LNCaP clone FGC (cell line): ENCODE results near the gene SSH2.
A peak's percentile ranks its signal among the peaks of the same experiment; 100 is the strongest.

Experiments
- DNase-seq: peaks from one replicate; pipeline ENCODE4 v3.0.0-alpha.2; 2011; ENCODE audit warnings: low read depth
- H3K4me3 ChIP-seq: 2 replicates; pipeline ENCODE4 v1.5.1; 2011; ENCODE audit warnings: mild to moderate bottlenecking, low read depth, low read length, control low read depth
- TF ChIP-seq, protein P1 (sequence below): IDR thresholded peaks from 2 replicates; pipeline ENCODE4 v1.5.1; 2012; ENCODE audit warnings: mild to moderate bottlenecking; ENCODE audit not compliant: control insufficient read depth, insufficient read depth; ENCODE audit errors: extremely low read depth

The SSH2 gene

DNA sequence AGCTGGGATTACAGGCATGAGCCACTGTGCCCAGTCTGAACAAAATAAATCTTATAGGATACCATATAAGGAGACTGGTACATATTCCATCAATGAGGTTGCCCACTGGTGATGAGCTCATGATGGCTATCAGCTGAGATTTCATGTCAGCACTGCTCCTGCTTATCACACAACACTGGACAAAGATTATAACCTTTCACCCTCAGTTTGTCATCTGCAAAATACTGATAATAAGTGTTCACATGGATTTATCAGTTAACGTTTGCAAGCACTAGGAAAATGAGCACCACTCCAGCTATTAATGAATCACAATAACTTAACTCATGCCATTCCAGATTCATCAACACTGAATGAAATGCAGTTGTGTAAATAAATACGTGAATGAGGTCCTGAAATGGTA, 83.7 kb downstream of the SSH2 start:
- TF ChIP-seq, protein P1, sequence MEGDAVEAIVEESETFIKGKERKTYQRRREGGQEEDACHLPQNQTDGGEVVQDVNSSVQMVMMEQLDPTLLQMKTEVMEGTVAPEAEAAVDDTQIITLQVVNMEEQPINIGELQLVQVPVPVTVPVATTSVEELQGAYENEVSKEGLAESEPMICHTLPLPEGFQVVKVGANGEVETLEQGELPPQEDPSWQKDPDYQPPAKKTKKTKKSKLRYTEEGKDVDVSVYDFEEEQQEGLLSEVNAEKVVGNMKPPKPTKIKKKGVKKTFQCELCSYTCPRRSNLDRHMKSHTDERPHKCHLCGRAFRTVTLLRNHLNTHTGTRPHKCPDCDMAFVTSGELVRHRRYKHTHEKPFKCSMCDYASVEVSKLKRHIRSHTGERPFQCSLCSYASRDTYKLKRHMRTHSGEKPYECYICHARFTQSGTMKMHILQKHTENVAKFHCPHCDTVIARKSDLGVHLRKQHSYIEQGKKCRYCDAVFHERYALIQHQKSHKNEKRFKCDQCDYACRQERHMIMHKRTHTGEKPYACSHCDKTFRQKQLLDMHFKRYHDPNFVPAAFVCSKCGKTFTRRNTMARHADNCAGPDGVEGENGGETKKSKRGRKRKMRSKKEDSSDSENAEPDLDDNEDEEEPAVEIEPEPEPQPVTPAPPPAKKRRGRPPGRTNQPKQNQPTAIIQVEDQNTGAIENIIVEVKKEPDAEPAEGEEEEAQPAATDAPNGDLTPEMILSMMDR, result no peak
- no peak for DNase-seq
- no peak overlapping the region for H3K4me3 ChIP-seq

DNA sequence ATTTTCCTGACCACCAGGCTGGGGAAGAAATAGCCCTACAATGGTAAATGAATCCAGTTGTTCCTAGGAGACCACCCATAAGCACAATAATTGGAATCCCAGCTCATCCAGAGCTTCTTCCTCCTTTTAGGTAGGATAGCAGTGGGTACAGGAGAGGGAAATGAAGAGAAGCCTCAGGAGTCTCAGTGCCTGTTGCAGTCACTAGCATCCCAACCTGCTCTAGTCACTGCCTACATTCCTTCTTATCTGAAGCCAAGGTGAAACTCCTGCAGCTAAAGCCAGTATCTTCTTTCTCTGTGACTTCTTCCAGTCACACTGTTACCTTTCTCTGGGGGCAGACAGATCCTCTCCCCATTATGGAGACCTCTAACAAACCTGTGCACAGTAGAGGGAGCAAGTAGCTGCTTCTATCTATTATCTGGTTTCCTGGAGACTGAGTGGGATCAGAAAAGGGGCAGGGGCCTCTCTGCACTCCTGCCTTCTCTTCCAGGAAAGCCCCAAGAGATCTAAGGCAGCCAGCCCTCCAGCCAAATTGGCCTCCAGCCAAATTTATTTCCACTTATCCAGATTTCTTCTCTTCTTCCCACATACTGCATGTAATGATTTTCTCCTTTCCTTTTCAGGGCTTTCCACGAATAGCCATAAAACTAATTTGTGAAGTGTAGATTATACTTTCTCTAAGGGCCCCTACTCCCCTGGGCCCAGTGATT, 85.5 kb downstream of the SSH2 start:
- DNase-seq, result no peak
- TF ChIP-seq, protein P1, result no peak
- no peak overlapping the region for H3K4me3 ChIP-seq

- DNase-seq, result no peak
- TF ChIP-seq, protein P1, result no peak
- no peak overlapping the region for H3K4me3 ChIP-seq
Observed at GRCh38 chr17:29840884-29841283, 89.1 kb downstream of the SSH2 start.

- no peak for DNase-seq
- TF ChIP-seq, protein P1, result no peak
- H3K4me3 ChIP-seq, result no peak overlapping the region
Observed at GRCh38 chr17:29839656-29840055, 90.4 kb downstream of the SSH2 start.

DNA sequence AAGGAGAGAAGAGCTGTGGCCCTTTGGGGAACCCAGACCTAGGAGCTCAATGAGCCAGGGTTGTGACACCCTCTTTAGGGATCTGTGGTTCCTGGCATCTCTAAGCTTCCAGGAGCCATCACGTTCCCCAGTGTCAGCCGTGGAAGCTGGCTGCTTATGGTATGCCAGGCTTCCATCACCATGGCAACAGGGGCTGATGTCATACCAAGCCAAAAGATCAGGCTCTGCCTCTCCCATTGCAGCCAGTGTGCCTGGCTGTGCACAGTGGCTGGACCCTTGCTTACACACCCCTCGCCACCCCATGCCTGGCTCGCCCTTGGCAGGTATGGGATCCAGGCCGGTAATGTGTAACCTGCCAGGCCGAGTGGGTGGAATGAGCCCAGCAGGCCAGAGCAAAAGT, 91.1 kb downstream of the SSH2 start:
- no peak for DNase-seq
- no peak overlapping the region for H3K4me3 ChIP-seq
- TF ChIP-seq, protein P1, result no peak

- TF ChIP-seq, protein P1, result no peak
Observed at GRCh38 chr17:29837531-29837930, 92.5 kb downstream of the SSH2 start.

DNA sequence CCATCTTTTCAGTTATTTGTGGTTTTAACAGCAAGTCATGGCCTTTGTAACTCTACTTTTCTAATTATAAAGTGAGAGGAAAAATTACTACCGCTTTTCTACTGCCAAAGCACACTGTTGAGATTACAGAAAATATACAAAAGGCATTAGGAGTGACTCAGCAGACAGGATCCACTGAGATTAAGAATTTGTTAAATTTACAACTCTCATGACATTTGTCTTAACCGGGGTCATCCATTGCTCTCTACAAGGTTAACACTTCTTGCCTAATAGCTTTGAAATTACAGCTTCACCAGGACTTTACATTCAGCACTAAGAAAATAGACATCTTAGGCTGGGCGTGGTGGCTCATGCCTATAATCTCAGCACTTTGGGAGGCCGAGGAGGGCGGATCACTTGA, 93.4 kb downstream of the SSH2 start:
- no peak overlapping the region for H3K4me3 ChIP-seq
- TF ChIP-seq, protein P1, result no peak
- no peak for DNase-seq

More at GRCh38 chr17:29837531-29837930, 92.5 kb downstream of the SSH2 start:
- H3K4me3 ChIP-seq, result no peak overlapping the region
- peak; percentile 59 for DNase-seq
